ENCODE results near the gene CTIF. TPM values are rescaled to one million over a fixed set of nuclear protein-coding genes. Genes with fewer than 3 reads are reported as not detected.

CTIF gene
- total RNA-seq, 1 experiment from 2014 or later = 5.8 TPM

GRCh38 chr18:48896875-48897511 lies 358.2 kb downstream of the CTIF start:
- Histone ChIP-seq H3K79me2 (ENCODE audit: low read length) (no peaks in the 10 kb centered on the region), H3K4me3 (ENCODE audit: low read length) (no peak overlapping the region), H3K4me1 (ENCODE audit: insufficient read depth, low read length) (peaks cover 6% of the 10 kb centered on the region), H2AFZ (ENCODE audit: low read length) (no peak overlapping the region), H3K27ac (ENCODE audit: low read length) (no peak overlapping the region), H3K9me3 (ENCODE audit: low read length) (no peaks in the 10 kb centered on the region), H3K9me2 (replicated peaks; ENCODE audit: low read length) (no peaks in the 10 kb centered on the region), H3K4me2 (ENCODE audit: low read length) (no peak overlapping the region), H4K20me1 (ENCODE audit: low read length) (no peaks in the 10 kb centered on the region), H3K27me3 (ENCODE audit: low read length) (no peaks in the 10 kb centered on the region), H3K9ac (ENCODE audit: low read length) (no peak overlapping the region), H3F3A (ENCODE audit: low read length, unreplicated experiment) (no peaks in the 10 kb centered on the region), H3K36me3 (ENCODE audit: low read depth, low read length) (no peaks in the 10 kb centered on the region)
- POLR2A ChIA-PET (ENCODE audit: unreplicated experiment) = no interaction called here
- peak; percentile 24 for DNase-seq
- BruUV-seq (replicated peaks) = no TSS peak
- intact Hi-C loops (cut with micrococcal nuclease) = no loop called here
- peak; percentile 40 for ATAC-seq
- CTCF ChIA-PET = no interaction called here
- TF ChIP-seq EZH2 (IDR thresholded peaks at IDR 0.05; ENCODE audit: low read length, unreplicated experiment) (no peak), EZH2phosphoT487 (IDR thresholded peaks at IDR 0.05; ENCODE audit: borderline replicate concordance, low read length) (no peak), CTCF (conservative IDR thresholded peaks at IDR 0.05; ENCODE audit: low read depth, low read length) (no peak)

DNA sequence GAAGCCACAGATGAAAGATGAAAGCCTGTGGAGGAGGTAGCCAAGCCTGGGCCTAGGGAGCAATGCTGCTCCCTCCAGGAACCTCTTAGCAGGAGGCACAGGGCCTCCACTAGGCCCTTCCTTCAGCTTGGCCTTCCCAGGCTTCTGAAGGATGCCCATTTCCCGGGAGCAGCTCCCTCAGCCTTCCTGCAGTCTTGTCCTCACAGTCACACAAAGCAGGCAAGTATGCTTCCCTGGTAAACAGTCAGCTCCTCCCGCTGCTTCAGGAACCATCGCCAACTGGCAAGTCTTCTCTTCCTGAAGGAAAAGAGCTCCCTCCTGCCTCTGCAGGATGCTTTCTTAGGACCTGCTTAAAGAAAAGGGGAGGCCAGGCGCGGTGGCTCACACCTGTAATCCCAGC lies 358.7 kb downstream of the CTIF start:
- H3K27me3 ChIP-seq (ENCODE audit: low read length) = no peaks in the 10 kb centered on the region
- ATAC-seq = no peak
- H3K4me1 ChIP-seq (ENCODE audit: insufficient read depth, low read length) = peaks cover 12% of the 10 kb centered on the region
- H3K79me2 ChIP-seq (ENCODE audit: low read length) = no peaks in the 10 kb centered on the region
- no peak overlapping the region for H3K4me3 ChIP-seq (ENCODE audit: low read length)
- intact Hi-C loops (cut with micrococcal nuclease) = no loop called here
- no peaks in the 10 kb centered on the region for H3K9me2 ChIP-seq (replicated peaks; ENCODE audit: low read length)
- no peak overlapping the region for H2AFZ ChIP-seq (ENCODE audit: low read length)
- no peak for DNase-seq
- H3K4me2 ChIP-seq (ENCODE audit: low read length) = no peak overlapping the region
- no peak overlapping the region for H3K9ac ChIP-seq (ENCODE audit: low read length)
- no peak for TF ChIP-seq CTCF (conservative IDR thresholded peaks at IDR 0.05; ENCODE audit: low read depth, low read length)
- no peak for TF ChIP-seq EZH2 (IDR thresholded peaks at IDR 0.05; ENCODE audit: low read length, unreplicated experiment)
- no peak for TF ChIP-seq EZH2phosphoT487 (IDR thresholded peaks at IDR 0.05; ENCODE audit: borderline replicate concordance, low read length)
- H3K9me3 ChIP-seq (ENCODE audit: low read length) = no peaks in the 10 kb centered on the region
- H3K27ac ChIP-seq (ENCODE audit: low read length) = no peak overlapping the region
- CTCF ChIA-PET = no interaction called here
- POLR2A ChIA-PET (ENCODE audit: unreplicated experiment) = no interaction called here
- no TSS peak for BruUV-seq (replicated peaks)
- H3F3A ChIP-seq (ENCODE audit: low read length, unreplicated experiment) = no peaks in the 10 kb centered on the region
- H4K20me1 ChIP-seq (ENCODE audit: low read length) = no peaks in the 10 kb centered on the region
- no peaks in the 10 kb centered on the region for H3K36me3 ChIP-seq (ENCODE audit: low read depth, low read length)

GRCh38 chr18:48898521-48898920 lies 359.7 kb downstream of the CTIF start:
- Histone ChIP-seq H3K27me3 (ENCODE audit: low read length) (no peaks in the 10 kb centered on the region), H3F3A (ENCODE audit: low read length, unreplicated experiment) (no peaks in the 10 kb centered on the region), H3K4me2 (ENCODE audit: low read length) (no peak overlapping the region), H2AFZ (ENCODE audit: low read length) (no peak overlapping the region), H3K27ac (ENCODE audit: low read length) (no peak overlapping the region), H3K4me3 (ENCODE audit: low read length) (no peak overlapping the region), H3K4me1 (ENCODE audit: insufficient read depth, low read length) (peaks cover 13% of the 10 kb centered on the region), H3K9me3 (ENCODE audit: low read length) (no peaks in the 10 kb centered on the region), H3K9ac (ENCODE audit: low read length) (no peak overlapping the region), H3K79me2 (ENCODE audit: low read length) (no peaks in the 10 kb centered on the region), H4K20me1 (ENCODE audit: low read length) (no peaks in the 10 kb centered on the region), H3K9me2 (replicated peaks; ENCODE audit: low read length) (no peaks in the 10 kb centered on the region), H3K36me3 (ENCODE audit: low read depth, low read length) (no peaks in the 10 kb centered on the region)
- intact Hi-C loops (cut with micrococcal nuclease) = no loop called here
- ATAC-seq (no peak), DNase-seq (no peak)
- no TSS peak for BruUV-seq (replicated peaks)
- ChIA-PET POLR2A (ENCODE audit: unreplicated experiment) (no interaction called here), CTCF (no interaction called here)
- TF ChIP-seq CTCF (conservative IDR thresholded peaks at IDR 0.05; ENCODE audit: low read depth, low read length) (no peak), EZH2phosphoT487 (IDR thresholded peaks at IDR 0.05; ENCODE audit: borderline replicate concordance, low read length) (no peak), EZH2 (IDR thresholded peaks at IDR 0.05; ENCODE audit: low read length, unreplicated experiment) (no peak)
